GM23338 (cell line): Measurements from ENCODE around the gene AKNA. TPM values are rescaled to one million over a fixed set of nuclear protein-coding genes. Genes with fewer than 3 reads are reported as not detected.

Experiments used
- ATAC-seq: fragments of 200-7000 bp; cut with Tn5 transposase; 3 replicates; pipeline ENCODE4 v1.9.1; 2020
- DNase-seq: peaks from one replicate; pipeline ENCODE4 v3.0.0-alpha.2; 2015; ENCODE audit warnings: low spot score
- H2AFZ ChIP-seq: fragments of 200-600 bp; sonication (generic); 2 replicates; pipeline ENCODE4 v1.8.0; 2016; ENCODE audit warnings: antibody characterized with exemption, mild to moderate bottlenecking, moderate library complexity
- H3F3A ChIP-seq: fragments of 200-600 bp; sonication (generic); replicated peaks from 2 replicates; pipeline ENCODE4 v1.8.0; 2017; ENCODE audit warnings: antibody characterized with exemption, mixed run types, low read depth
- H3K27ac ChIP-seq: fragments of 200-600 bp; sonication (generic); 2 replicates; pipeline ENCODE4 v1.6.1; 2016; ENCODE audit warnings: low read depth
- H3K27me3 ChIP-seq: fragments of 200-600 bp; sonication (generic); 2 replicates; pipeline ENCODE4 v1.8.0; 2016; ENCODE audit warnings: mild to moderate bottlenecking, mixed run types, moderate library complexity; ENCODE audit not compliant: insufficient read depth
- H3K36me3 ChIP-seq: fragments of 200-600 bp; sonication (generic); 2 replicates; pipeline ENCODE4 v1.8.0; 2016; ENCODE audit warnings: mild to moderate bottlenecking; ENCODE audit not compliant: insufficient read depth
- H3K4me1 ChIP-seq: fragments of 200-600 bp; sonication (generic); 2 replicates; pipeline ENCODE4 v1.8.0; 2016; ENCODE audit warnings: mild to moderate bottlenecking, moderate library complexity; ENCODE audit not compliant: insufficient read depth
- H3K4me2 ChIP-seq: fragments of 200-600 bp; sonication (generic); 2 replicates; pipeline ENCODE4 v1.7.1; 2017; ENCODE audit warnings: mixed run types
- H3K4me3 ChIP-seq: fragments of 200-600 bp; sonication (generic); 2 replicates; pipeline ENCODE4 v1.6.1; 2016; ENCODE audit warnings: mixed run types
- H3K79me2 ChIP-seq: fragments of 200-600 bp; sonication (generic); replicated peaks from 2 replicates; pipeline ENCODE4 v1.8.0; 2017; ENCODE audit warnings: mild to moderate bottlenecking; ENCODE audit not compliant: insufficient read depth
- H3K9me2 ChIP-seq: fragments of 200-600 bp; sonication (generic); 2 replicates; pipeline ENCODE4 v1.8.0; 2017; ENCODE audit not compliant: insufficient read depth
- H4K20me1 ChIP-seq: fragments of 200-600 bp; sonication (generic); replicated peaks from 2 replicates; pipeline ENCODE4 v1.8.0; 2017; ENCODE audit warnings: mild to moderate bottlenecking; ENCODE audit not compliant: insufficient read depth
- H3K27ac Mint-ChIP-seq: 2 replicates; pipeline ENCODE4 v1.8.0; 2020; ENCODE audit warnings: inconsistent platforms, mild to moderate bottlenecking, moderate library complexity, mixed read lengths
- H3K27me3 Mint-ChIP-seq: 3 replicates; pipeline ENCODE4 v1.8.0; 2022; ENCODE audit warnings: low read depth, mild to moderate bottlenecking, moderate library complexity, mixed read lengths, inconsistent platforms; ENCODE audit not compliant: insufficient read depth, poor library complexity
- H3K36me3 Mint-ChIP-seq: 3 replicates; pipeline ENCODE4 v1.8.0; 2021; ENCODE audit warnings: low read depth, mild to moderate bottlenecking, inconsistent platforms, moderate library complexity, mixed read lengths
- H3K4me1 Mint-ChIP-seq: 3 replicates; pipeline ENCODE4 v1.8.0; 2020; ENCODE audit warnings: mild to moderate bottlenecking, inconsistent platforms, mixed read lengths
- H3K4me3 Mint-ChIP-seq: 3 replicates; pipeline ENCODE4 v1.8.0; 2021; ENCODE audit warnings: moderate library complexity, mild to moderate bottlenecking, inconsistent platforms, mixed read lengths
- H3K9me3 Mint-ChIP-seq: 3 replicates; pipeline ENCODE4 v1.8.0; 2020; ENCODE audit warnings: moderate library complexity, mild to moderate bottlenecking, inconsistent platforms, mixed read lengths
- CREB1 ChIP-seq: fragments of 250-450 bp; sonication (Bioruptor Pico); IDR thresholded peaks from 2 replicates; pipeline ENCODE4 v1.5.0; 2020; ENCODE audit warnings: low read depth, mild to moderate bottlenecking, moderate library complexity
- JUNB ChIP-seq: IDR thresholded peaks from one replicate; pipeline ENCODE4 v1.6.1; 2016; ENCODE audit warnings: antibody characterized with exemption; ENCODE audit not compliant: unreplicated experiment
- NANOG ChIP-seq: IDR thresholded peaks from 2 replicates; pipeline ENCODE4 v1.6.1; 2016; ENCODE audit warnings: antibody characterized with exemption, borderline replicate concordance
- POLR2AphosphoS5 ChIP-seq: IDR thresholded peaks from 2 replicates; pipeline ENCODE4 v1.6.1; 2016; ENCODE audit warnings: antibody characterized with exemption, low read depth
- STAT1 ChIP-seq: IDR thresholded peaks from one replicate; pipeline ENCODE4 v1.6.1; 2016; ENCODE audit warnings: antibody characterized with exemption; ENCODE audit not compliant: unreplicated experiment
- polyA plus RNA-seq: library from polyadenylated mRNA; unstranded; fragments of >200 nt; fragmentation: Nextera tagmentation; extraction: Ambion mirVana; gene quantifications from 2 replicates; pipeline ENCODE4 v1.2.1, GENCODE V29; 2016
- total RNA-seq: library from RNA; depleted of rRNA; stranded (reverse); fragments of >200 nt; shearing (Covaris generic); gene quantifications from 2 replicates; pipeline ENCODE4 v1.2.3, GENCODE V29; 2014
- TF ChIP-seq, protein P1 (sequence below): IDR thresholded peaks from 2 replicates; pipeline ENCODE4 v1.6.1; 2016; ENCODE audit warnings: antibody characterized with exemption
- TF ChIP-seq, protein P2 (sequence below), 2 experiments: fragments of 200-600 bp in 1 of 2; sonication (generic) in 1 of 2; conservative IDR thresholded peaks; 2 replicates each; pipeline versions ENCODE4 v1.5.1 to v1.6.1; 2016 to 2017; ENCODE audit warnings: antibody characterized with exemption in 2 of 2, low read depth in 2 of 2, mild to moderate bottlenecking in 2 of 2, moderate library complexity in 1 of 2
- TF ChIP-seq, protein P3 (sequence below): fragments of 250-450 bp; sonication (Bioruptor Pico); IDR thresholded peaks from 2 replicates; pipeline ENCODE4 v1.5.0; 2020; ENCODE audit warnings: mild to moderate bottlenecking, moderate library complexity

Gene AKNA
- total and polyA plus RNA-seq, 2 experiments from 2014 or later, result 9.0 to 28.1 TPM

DNA sequence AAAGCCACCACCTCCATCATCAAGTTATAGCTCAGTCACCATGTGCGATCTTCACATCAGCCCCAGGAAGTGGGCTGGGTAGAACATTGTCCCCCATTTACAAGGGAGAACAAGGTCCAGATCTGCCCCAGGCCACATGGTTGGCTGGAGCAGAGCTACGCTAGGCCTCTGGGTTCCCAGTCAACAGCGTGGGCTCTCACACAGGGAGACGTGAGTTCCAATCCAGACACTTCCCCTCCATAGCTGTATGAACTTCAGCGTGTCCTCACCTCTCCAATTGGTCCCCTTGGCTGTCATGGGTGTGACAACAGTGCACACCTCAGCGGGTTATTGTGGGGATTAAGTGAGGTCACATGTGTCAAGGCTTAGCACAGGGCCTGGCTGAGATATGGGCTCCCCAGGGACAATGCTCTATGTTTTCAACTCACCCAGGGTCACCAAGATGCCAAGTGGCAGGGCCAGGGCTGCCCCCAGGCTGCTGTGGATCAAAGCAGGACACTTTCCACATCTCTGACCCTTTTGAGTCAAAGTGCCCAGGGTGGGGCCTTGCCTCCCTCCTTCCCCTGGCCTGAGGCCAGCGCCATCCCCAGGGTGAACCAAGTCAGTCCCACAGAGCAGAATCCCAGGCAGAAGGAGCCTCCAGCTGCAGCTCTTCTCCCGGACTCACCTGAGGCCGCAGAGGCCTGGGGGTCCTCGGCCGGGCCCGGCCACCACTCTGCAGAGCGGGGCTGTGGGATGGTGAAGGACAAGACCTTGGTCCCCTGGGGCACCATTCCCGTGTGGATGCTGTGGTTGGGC lies 19.8 kb downstream of the AKNA start:
- Mint-ChIP-seq H3K9me3 (no peaks in the 10 kb centered on the region), H3K36me3 (peaks cover 57% of the 10 kb centered on the region), H3K27me3 (peaks cover 7% of the 10 kb centered on the region), H3K4me1 (peaks cover 37% of the 10 kb centered on the region), H3K27ac (no peak overlapping the region), H3K4me3 (no peak overlapping the region)
- ATAC-seq (no peak), DNase-seq (no peak)
- peaks cover 12% of the 10 kb centered on the region; the same call in 1 of the 2 replicates for H3F3A ChIP-seq
- H2AFZ ChIP-seq, result no peak overlapping the region
- 0 out of 2 replicates have a peak, but pooled peaks cover 6% of the 10 kb centered on the region for H3K9me2 ChIP-seq
- TF ChIP-seq STAT1, result no peak
- no peak for TF ChIP-seq POLR2AphosphoS5
- TF ChIP-seq, protein P1, sequence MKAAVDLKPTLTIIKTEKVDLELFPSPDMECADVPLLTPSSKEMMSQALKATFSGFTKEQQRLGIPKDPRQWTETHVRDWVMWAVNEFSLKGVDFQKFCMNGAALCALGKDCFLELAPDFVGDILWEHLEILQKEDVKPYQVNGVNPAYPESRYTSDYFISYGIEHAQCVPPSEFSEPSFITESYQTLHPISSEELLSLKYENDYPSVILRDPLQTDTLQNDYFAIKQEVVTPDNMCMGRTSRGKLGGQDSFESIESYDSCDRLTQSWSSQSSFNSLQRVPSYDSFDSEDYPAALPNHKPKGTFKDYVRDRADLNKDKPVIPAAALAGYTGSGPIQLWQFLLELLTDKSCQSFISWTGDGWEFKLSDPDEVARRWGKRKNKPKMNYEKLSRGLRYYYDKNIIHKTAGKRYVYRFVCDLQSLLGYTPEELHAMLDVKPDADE, result no peak
- no peak for TF ChIP-seq NANOG
- no peak for TF ChIP-seq CREB1 (CRISPR knock-in tag)
- TF ChIP-seq JUNB, result no peak
- TF ChIP-seq, protein P2, sequence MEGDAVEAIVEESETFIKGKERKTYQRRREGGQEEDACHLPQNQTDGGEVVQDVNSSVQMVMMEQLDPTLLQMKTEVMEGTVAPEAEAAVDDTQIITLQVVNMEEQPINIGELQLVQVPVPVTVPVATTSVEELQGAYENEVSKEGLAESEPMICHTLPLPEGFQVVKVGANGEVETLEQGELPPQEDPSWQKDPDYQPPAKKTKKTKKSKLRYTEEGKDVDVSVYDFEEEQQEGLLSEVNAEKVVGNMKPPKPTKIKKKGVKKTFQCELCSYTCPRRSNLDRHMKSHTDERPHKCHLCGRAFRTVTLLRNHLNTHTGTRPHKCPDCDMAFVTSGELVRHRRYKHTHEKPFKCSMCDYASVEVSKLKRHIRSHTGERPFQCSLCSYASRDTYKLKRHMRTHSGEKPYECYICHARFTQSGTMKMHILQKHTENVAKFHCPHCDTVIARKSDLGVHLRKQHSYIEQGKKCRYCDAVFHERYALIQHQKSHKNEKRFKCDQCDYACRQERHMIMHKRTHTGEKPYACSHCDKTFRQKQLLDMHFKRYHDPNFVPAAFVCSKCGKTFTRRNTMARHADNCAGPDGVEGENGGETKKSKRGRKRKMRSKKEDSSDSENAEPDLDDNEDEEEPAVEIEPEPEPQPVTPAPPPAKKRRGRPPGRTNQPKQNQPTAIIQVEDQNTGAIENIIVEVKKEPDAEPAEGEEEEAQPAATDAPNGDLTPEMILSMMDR (conservative IDR thresholded peaks at IDR 0.05; ENCODE audit: low read depth in 2 of 2), result no peak
- TF ChIP-seq, protein P3, sequence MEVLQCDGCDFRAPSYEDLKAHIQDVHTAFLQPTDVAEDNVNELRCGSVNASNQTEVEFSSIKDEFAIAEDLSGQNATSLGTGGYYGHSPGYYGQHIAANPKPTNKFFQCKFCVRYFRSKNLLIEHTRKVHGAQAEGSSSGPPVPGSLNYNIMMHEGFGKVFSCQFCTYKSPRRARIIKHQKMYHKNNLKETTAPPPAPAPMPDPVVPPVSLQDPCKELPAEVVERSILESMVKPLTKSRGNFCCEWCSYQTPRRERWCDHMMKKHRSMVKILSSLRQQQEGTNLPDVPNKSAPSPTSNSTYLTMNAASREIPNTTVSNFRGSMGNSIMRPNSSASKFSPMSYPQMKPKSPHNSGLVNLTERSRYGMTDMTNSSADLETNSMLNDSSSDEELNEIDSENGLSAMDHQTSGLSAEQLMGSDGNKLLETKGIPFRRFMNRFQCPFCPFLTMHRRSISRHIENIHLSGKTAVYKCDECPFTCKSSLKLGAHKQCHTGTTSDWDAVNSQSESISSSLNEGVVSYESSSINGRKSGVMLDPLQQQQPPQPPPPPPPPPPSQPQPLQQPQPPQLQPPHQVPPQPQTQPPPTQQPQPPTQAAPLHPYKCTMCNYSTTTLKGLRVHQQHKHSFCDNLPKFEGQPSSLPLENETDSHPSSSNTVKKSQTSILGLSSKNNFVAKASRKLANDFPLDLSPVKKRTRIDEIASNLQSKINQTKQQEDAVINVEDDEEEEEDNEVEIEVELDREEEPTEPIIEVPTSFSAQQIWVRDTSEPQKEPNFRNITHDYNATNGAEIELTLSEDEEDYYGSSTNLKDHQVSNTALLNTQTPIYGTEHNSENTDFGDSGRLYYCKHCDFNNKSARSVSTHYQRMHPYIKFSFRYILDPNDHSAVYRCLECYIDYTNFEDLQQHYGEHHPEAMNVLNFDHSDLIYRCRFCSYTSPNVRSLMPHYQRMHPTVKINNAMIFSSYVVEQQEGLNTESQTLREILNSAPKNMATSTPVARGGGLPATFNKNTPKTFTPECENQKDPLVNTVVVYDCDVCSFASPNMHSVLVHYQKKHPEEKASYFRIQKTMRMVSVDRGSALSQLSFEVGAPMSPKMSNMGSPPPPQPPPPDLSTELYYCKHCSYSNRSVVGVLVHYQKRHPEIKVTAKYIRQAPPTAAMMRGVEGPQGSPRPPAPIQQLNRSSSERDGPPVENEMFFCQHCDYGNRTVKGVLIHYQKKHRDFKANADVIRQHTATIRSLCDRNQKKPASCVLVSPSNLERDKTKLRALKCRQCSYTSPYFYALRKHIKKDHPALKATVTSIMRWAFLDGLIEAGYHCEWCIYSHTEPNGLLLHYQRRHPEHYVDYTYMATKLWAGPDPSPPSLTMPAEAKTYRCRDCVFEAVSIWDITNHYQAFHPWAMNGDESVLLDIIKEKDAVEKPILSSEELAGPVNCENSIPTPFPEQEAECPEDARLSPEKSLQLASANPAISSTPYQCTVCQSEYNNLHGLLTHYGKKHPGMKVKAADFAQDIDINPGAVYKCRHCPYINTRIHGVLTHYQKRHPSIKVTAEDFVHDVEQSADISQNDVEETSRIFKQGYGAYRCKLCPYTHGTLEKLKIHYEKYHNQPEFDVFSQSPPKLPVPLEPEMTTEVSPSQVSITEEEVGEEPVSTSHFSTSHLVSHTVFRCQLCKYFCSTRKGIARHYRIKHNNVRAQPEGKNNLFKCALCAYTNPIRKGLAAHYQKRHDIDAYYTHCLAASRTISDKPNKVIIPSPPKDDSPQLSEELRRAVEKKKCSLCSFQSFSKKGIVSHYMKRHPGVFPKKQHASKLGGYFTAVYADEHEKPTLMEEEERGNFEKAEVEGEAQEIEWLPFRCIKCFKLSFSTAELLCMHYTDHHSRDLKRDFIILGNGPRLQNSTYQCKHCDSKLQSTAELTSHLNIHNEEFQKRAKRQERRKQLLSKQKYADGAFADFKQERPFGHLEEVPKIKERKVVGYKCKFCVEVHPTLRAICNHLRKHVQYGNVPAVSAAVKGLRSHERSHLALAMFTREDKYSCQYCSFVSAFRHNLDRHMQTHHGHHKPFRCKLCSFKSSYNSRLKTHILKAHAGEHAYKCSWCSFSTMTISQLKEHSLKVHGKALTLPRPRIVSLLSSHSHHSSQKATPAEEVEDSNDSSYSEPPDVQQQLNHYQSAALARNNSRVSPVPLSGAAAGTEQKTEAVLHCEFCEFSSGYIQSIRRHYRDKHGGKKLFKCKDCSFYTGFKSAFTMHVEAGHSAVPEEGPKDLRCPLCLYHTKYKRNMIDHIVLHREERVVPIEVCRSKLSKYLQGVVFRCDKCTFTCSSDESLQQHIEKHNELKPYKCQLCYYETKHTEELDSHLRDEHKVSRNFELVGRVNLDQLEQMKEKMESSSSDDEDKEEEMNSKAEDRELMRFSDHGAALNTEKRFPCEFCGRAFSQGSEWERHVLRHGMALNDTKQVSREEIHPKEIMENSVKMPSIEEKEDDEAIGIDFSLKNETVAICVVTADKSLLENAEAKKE (CRISPR knock-in tag), result no peak
- peaks cover 4% of the 10 kb centered on the region; the same call in 1 of the 2 replicates for H3K79me2 ChIP-seq
- peaks cover 40% of the 10 kb centered on the region for H3K4me1 ChIP-seq
- H4K20me1 ChIP-seq, result no peaks in the 10 kb centered on the region
- no peaks in the 10 kb centered on the region for H3K27me3 ChIP-seq
- no peak overlapping the region for H3K4me3 ChIP-seq
- H3K36me3 ChIP-seq, result no peaks in the 10 kb centered on the region
- H3K27ac ChIP-seq, result no peak overlapping the region
- no peak overlapping the region for H3K4me2 ChIP-seq
